Measurements from ENCODE around the gene ZMAT5. TPM values are rescaled to one million over a fixed set of nuclear protein-coding genes. Genes with fewer than 3 reads are reported as not detected.

The ZMAT5 gene
- total and polyA plus RNA-seq, 9 of the 15 experiments (the other 6 are each of a cell fraction or from before 2014, with no cell fraction given): 2.0 to 25.2 (median 11.9) TPM

- TF ChIP-seq EGR1 (conservative IDR thresholded peaks at IDR 0.05): peak; percentile 42
- peak; percentile 38 for TF ChIP-seq ZNF121 (CRISPR knock-in tag; conservative IDR thresholded peaks at IDR 0.05)
- TF ChIP-seq RBBP5 (IDR thresholded peaks at IDR 0.05; ENCODE audit: borderline replicate concordance, insufficient read depth, low read length, poor library complexity, severe bottlenecking): peak; percentile 1
- TF ChIP-seq FOXK2 (conservative IDR thresholded peaks at IDR 0.05 in 1 of 2, IDR thresholded peaks at IDR 0.05 in 1 of 2; ENCODE audit: low read depth in 2 of 2): no peak
- no peak for TF ChIP-seq TCF7 (IDR thresholded peaks at IDR 0.05; ENCODE audit: borderline replicate concordance)
- TF ChIP-seq E2F3 (CRISPR knock-in tag; IDR thresholded peaks at IDR 0.05): no peak
- TF ChIP-seq NONO (IDR thresholded peaks at IDR 0.05; ENCODE audit: low read depth in 2 of 2, low read length in 1 of 2): no peak
- 32% methylated on average over 12 of the region's 15 CpGs for WGBS (ENCODE audit: insufficient coverage, low coverage, missing lambda C conversion rate)
- intact Hi-C loops (cut with micrococcal nuclease) (no loop called here), in situ Hi-C loops (cut with MboI) (no loop called here)
- POLR2A ChIA-PET: interaction anchor here (0.5 to 1.2 kb wide), 6 partner anchors 12 to 752 kb away, joined by 3 to 6 read pairs (median 4); no protein-coding TSS in a partner anchor
- peak overlapping the region; percentile 73 for H3K27ac ChIP-seq (ENCODE audit: extremely low read depth, low read depth, low read length)
- CTCF ChIA-PET (ENCODE audit: low intra/inter-chr PET ratio): no interaction called here
- peak; percentile 74 for FAIRE-seq
- H3K9me1 ChIP-seq (ENCODE audit: control insufficient read depth, insufficient read depth, low read length): no peaks in the 10 kb centered on the region
- TSS peak; percentile 69 for BruUV-seq (replicated peaks)
- peak overlapping the region; percentile 77 to 96 for H3K9ac ChIP-seq (ENCODE audit: insufficient read depth in 1 of 2, low read depth in 2 of 2, low read length in 2 of 2)
- H3K4me3 ChIP-seq: peak overlapping the region; percentile 99
- peaks cover 33% of the 10 kb centered on the region for H3K79me2 ChIP-seq (ENCODE audit: control insufficient read depth, insufficient read depth, low read length)
- no peaks in the 10 kb centered on the region; the same call in 1 of the 2 replicates for H4K20me1 ChIP-seq (replicated peaks; ENCODE audit: control insufficient read depth, insufficient read depth, low read length)
- ATAC-seq: peak; percentile 73
- peaks cover 0 to 6% of the 10 kb centered on the region in 2 experiments; a peak in 2 of 5 replicates for H3K4me1 ChIP-seq (replicated peaks in 1 of 2; ENCODE audit: control insufficient read depth in 2 of 2, insufficient read depth in 2 of 2, low read length in 2 of 2)
- H3K4me2 ChIP-seq (ENCODE audit: insufficient read depth, low read length): peak overlapping the region; percentile 100
- H3K36me3 ChIP-seq (ENCODE audit: control insufficient read depth, insufficient read depth, low read length): peaks cover 28% of the 10 kb centered on the region
- DNase-seq (ENCODE audit: extremely low read depth in 1 of 4, low spot score in 3 of 4): peak; percentile 43 to 64 (median 52)
- no peaks in the 10 kb centered on the region for H3K27me3 ChIP-seq (ENCODE audit: control insufficient read depth in 2 of 2, insufficient read depth in 2 of 2, low read length in 2 of 2)
- no peaks in the 10 kb centered on the region for H3K9me3 ChIP-seq (replicated peaks; ENCODE audit: control insufficient read depth, insufficient read depth, low read depth, low read length)
- H2AFZ ChIP-seq (ENCODE audit: low read depth, low read length): peak overlapping the region; percentile 99
Observed at GRCh38 chr22:29765905-29766631, 739 bp downstream of the ZMAT5 start.
